ENCODE results near the gene PACRG.

Gene PACRG

DNA sequence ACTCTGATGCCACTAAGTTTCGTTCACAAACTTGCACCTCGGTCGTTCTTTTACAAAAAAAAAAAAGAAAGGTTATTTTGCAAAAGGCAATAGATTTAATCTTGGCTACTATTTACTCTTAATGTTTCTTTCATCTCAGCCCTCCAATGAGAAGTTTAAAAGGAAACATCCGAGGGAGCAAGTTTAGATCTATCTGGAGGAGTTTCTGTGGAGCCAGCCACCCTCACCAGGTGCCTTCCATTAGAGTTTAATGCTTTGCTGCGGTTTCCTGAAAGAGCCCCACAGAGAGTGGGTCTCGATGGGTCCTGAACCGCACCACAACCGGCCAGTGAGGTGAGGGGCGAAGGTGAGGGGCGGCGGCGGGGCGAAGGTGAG is 840 bp upstream of the PACRG start:
- no peaks in the 10 kb centered on the region for H3K9me3 Mint-ChIP-seq
- no peak for ATAC-seq
- H3K27ac Mint-ChIP-seq: peak overlapping the region; percentile 99
- peak in 1 of 2 donors; percentile 23 for DNase-seq
- H3K27me3 Mint-ChIP-seq: no peaks in the 10 kb centered on the region
- H3K4me1 Mint-ChIP-seq: peaks cover 17% of the 10 kb centered on the region
- peak overlapping the region; percentile 94 to 97 for H3K4me3 Mint-ChIP-seq

DNA sequence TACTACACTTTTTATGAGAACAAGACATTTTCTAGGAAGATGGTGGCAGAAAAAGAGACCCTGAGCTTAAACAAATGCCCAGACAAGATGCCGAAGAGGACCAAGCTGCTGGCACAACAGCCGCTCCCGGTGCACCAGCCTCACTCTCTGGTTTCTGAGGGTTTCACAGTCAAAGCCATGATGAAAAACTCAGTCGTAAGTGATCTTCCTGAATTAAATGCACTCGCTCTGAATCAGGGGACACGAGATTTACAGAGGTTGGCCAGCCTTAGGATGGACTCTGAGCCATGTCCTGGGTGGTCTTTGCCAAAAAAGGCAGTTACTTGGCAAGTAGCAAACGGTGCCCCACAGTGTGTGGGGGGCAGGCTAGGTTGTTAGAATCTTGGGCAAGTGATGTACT is 423 bp downstream of the PACRG start:
- no peak for DNase-seq
- no peak for ATAC-seq
- Mint-ChIP-seq H3K9me3 (no peaks in the 10 kb centered on the region), H3K4me1 (peaks cover 17% of the 10 kb centered on the region), H3K27ac (peak overlapping the region; percentile 89 to 93), H3K27me3 (no peaks in the 10 kb centered on the region), H3K4me3 (peak overlapping the region; percentile 72 to 94)

DNA sequence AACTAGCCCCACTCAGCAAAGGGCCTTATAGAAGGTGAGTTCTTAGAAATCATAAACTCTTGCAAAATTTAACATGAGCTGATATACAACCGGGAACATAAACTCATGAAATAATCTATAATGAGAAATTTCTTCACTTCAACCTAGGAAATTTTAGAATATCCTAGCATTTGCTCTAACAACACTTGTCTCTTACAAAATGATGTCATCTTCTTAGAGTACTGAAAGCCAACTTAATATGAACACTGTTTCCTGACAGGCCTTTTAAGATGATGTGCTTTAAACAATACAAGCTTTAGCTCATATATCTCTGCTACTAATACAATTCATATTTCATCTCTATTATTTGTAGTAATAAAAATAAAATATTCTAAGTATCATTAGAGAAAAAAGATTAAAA is 932 bp downstream of the PACRG start:
- H3K4me1 Mint-ChIP-seq: peaks cover 17% of the 10 kb centered on the region
- no peaks in the 10 kb centered on the region for H3K9me3 Mint-ChIP-seq
- peak overlapping the region in 1 of 2 donors; percentile 89 for H3K27ac Mint-ChIP-seq
- H3K4me3 Mint-ChIP-seq: no peak overlapping the region
- ATAC-seq: no peak
- H3K27me3 Mint-ChIP-seq: no peaks in the 10 kb centered on the region
- DNase-seq: no peak

DNA sequence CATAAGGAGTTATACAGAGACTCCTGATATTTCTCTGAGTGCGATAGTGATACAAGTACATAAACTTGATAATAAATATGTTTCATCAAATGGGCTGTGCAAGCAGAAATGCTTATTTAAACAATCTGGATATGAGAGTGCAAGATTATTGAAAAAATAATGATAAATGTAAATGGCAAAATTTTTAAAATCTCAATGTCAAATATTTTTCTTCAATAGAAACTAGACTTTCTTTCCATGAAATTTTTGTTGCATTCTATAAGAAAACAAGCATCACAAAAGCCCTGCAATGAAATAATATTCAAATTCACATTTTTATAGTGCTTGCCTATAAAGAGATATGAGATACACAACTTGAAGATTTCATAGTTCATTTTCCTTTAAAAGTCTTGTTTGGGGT is 2.7 kb downstream of the PACRG start:
- no peaks in the 10 kb centered on the region for H3K27me3 Mint-ChIP-seq
- no peak overlapping the region for H3K27ac Mint-ChIP-seq
- no peaks in the 10 kb centered on the region for H3K9me3 Mint-ChIP-seq
- DNase-seq (no peak), ATAC-seq (no peak)
- H3K4me3 Mint-ChIP-seq: no peak overlapping the region
- H3K4me1 Mint-ChIP-seq: peaks cover 17% of the 10 kb centered on the region

DNA sequence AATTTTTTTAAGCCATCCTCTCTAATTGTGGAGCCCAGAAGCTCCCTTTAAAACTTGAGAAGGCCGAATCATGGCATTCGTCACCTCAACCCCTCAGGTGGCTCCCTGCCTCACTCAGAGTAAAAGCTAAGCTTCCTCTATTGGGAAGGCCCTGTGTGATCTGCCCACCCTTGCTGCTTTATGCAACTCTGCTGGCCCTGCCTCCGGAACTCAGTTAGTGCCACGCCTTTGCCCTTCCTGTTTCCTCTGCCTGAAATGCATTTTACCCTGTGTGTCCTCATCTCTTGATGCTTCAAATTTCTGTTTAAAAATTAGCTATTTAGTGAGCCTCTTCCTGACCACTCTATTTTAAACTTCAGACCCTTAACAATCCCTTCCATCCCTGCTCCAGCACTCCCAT is 5.7 kb downstream of the PACRG start:
- H3K4me3 Mint-ChIP-seq: no peak overlapping the region
- peak overlapping the region in 1 of 2 donors; percentile 78 for H3K27ac Mint-ChIP-seq
- peaks cover under 1% of the 10 kb centered on the region for H3K4me1 Mint-ChIP-seq
- ATAC-seq (no peak), DNase-seq (no peak)
- no peaks in the 10 kb centered on the region for H3K9me3 Mint-ChIP-seq
- H3K27me3 Mint-ChIP-seq: no peaks in the 10 kb centered on the region

DNA sequence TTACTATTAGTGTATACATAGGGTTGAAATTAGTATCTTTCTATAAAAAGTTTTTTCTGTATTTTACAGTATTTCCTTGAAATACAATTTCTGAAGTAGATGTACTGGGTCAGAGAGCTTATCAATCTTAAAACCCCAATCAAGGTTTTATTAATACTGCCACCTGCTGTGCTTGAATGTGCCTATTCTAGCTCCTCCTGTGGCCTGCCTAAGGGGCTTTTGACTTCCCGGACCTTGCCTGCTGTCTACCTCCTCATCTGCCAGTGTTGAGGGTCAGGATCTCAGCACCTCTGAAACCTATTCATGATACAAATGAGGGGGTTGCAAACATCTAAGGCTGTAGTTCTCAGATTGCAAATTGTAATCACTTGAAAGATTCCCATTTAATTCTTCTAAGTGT is 9.2 kb downstream of the PACRG start:
- no peak for DNase-seq
- H3K27ac Mint-ChIP-seq: no peak overlapping the region
- H3K4me3 Mint-ChIP-seq: no peak overlapping the region

DNA sequence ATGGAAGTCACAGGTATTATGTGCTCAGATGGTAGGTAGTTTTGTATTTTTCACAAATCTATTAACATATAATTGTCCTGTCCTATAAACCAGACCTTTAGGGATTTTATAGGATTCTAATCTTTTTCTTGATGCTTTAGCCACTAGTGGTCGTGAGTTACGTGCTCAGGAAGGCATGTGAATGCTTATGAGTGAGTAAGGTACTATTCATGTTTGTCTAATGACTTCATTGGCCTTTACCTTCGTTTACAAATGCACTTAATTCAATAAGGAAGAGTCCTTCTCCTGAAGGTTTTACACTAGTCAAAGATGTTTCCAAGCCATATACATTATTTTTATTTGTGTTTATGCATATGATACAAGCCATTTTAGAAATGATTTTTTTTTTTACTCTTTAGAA is 23.0 kb downstream of the PACRG start:
- ATAC-seq: no peak
- Mint-ChIP-seq H3K27ac (no peak overlapping the region), H3K27me3 (no peaks in the 10 kb centered on the region), H3K4me3 (no peak overlapping the region), H3K4me1 (no peaks in the 10 kb centered on the region), H3K9me3 (no peaks in the 10 kb centered on the region)
- no peak for DNase-seq

More for the DNA sequence above, 9.2 kb downstream of the PACRG start:
- Mint-ChIP-seq H3K27me3 (no peaks in the 10 kb centered on the region), H3K4me1 (no peaks in the 10 kb centered on the region), H3K9me3 (peaks cover 0 to under 1% of the 10 kb centered on the region in 2 donors)
- ATAC-seq: no peak

DNA sequence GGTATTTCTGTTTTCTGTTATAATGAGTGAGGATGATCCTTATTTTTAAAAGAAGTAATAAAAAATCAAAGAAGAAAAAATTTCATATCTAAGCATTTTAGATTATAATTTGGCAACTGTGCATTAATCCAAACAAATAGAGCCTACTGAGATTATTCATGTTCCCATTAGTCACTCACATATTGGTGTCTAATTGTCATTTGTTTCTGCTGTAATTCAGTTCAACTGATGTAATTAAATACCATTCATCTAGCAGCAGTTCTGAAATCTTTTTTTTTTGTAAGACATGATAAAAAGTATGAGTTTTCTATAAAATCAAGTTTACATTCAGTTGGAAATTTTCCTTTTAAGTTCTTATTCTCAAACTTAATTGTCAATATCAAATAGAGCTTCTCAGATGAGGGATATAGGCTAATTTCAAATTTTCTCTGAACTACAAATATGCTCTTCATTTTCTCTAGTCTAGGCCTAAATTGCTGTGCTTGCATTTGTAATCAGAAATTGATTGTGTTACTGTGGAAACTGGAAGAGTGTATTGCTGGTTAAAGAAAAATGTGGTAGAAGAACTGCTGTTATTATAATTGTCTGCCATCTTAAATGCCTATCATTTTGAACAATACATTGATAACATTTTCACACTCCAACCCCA is 23.6 kb downstream of the PACRG start:
- Mint-ChIP-seq H3K27me3 (no peaks in the 10 kb centered on the region), H3K4me1 (no peaks in the 10 kb centered on the region), H3K9me3 (no peaks in the 10 kb centered on the region), H3K27ac (no peak overlapping the region), H3K4me3 (no peak overlapping the region)
- ATAC-seq (no peak), DNase-seq (no peak)

DNA sequence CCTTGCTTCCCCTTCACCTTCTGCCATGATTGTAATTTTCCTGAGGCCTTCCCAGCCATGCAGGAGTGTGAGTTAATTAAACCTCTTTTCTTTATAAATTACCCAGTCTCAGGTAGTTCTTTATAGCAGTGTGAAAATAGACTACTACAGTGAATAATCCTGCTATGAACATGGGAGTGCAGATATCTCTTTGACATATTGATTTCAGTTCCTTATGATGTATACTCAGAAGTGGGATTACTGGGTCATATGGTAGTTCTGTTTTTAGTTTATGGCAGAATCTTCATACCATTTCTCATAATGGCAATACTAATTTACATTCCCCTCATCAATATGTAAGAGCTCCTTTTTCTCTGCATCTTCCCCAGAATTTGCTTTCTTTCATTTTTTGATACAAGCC is 26.0 kb downstream of the PACRG start:
- DNase-seq: no peak
- Mint-ChIP-seq H3K9me3 (no peaks in the 10 kb centered on the region), H3K27me3 (no peaks in the 10 kb centered on the region), H3K4me3 (no peak overlapping the region), H3K4me1 (no peaks in the 10 kb centered on the region), H3K27ac (no peak overlapping the region)
- no peak for ATAC-seq

DNA sequence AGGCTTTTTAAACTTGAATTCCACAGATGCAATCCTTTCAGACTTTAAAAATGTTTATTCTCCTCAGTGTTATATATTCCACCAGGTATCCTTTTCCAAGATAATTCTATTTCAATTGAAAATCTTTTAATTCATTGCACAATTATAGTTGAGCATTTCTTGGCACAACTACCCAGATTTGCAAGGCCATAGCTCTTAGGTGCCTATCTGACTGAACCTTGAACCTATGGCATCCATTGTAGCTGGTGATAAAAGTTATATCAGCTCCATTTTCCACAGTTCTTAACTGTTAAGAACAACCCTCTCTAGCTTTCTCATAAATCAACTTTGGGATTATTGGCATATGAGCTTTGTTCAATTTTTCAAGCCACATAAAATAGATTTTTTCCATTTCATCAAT is 42.4 kb downstream of the PACRG start:
- Mint-ChIP-seq H3K27me3 (no peaks in the 10 kb centered on the region), H3K4me3 (no peak overlapping the region), H3K4me1 (no peaks in the 10 kb centered on the region), H3K27ac (no peak overlapping the region), H3K9me3 (peaks cover 0 to 5% of the 10 kb centered on the region in 2 donors)
- DNase-seq: no peak
- no peak for ATAC-seq

DNA sequence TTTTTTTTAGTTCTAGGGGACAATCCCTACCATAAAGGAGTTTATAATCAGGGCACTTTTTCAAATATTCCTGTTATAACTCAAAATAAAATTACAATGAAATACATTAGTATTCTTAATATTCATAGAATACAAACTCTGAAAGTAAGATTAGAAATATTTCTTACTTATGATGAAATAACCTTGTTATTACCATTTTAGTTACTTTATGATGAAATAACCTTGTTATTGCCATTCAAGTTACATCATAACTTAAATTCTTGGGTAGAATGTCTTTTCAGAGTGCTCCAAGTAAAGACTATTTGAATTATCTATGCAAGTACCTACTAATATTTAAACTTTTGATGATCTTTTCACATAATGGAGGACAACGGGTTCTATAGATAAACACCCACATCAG is 43.2 kb downstream of the PACRG start:
- Mint-ChIP-seq H3K9me3 (peaks cover 0 to 5% of the 10 kb centered on the region in 2 donors), H3K4me1 (no peaks in the 10 kb centered on the region), H3K4me3 (no peak overlapping the region), H3K27me3 (no peaks in the 10 kb centered on the region), H3K27ac (no peak overlapping the region)
- ATAC-seq: no peak
- no peak for DNase-seq

DNA sequence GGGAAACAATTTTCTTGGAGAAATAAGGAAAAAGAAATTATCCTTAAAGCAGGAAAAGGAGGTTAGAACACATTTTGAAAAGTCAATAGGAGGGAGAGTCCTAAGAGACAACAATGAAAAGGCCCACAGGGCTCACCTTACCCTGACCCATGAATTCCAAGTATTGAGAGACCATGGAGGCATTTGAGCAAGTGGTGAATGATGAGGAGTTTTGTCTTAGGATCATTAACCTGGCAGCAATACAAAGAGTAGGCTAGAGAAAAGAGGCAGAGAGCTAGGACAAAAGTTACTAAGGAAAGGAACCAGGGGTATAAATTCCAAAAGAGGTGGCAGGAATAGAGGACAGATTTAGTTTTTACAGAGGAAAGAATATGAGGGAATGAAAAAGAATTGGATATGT is 44.7 kb downstream of the PACRG start:
- H3K4me3 Mint-ChIP-seq: no peak overlapping the region
- H3K4me1 Mint-ChIP-seq: no peaks in the 10 kb centered on the region
- ATAC-seq (no peak), DNase-seq (no peak)
- H3K27me3 Mint-ChIP-seq: no peaks in the 10 kb centered on the region
- no peak overlapping the region for H3K27ac Mint-ChIP-seq
- H3K9me3 Mint-ChIP-seq: peaks cover 0 to 5% of the 10 kb centered on the region in 2 donors

DNA sequence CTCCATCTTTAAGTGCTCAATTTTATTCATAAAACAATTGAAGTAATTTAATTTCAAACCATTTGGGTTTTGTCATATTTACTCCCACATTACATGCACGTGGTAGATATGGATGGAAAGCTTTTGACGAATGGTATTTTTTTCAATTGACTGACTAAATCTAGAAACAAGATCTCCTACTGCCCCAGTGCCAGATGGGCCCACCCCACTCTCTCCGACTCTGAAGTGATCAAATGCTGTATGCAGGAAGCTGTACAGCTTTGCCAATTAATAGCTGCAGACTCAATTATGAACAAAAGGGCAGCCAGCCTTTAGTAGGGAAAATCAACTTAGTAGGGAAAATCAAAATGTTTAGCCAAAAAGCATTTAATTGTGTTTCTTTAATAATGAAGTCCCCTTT is 46.2 kb downstream of the PACRG start:
- DNase-seq (no peak), ATAC-seq (no peak)
- H3K4me3 Mint-ChIP-seq: no peak overlapping the region
- no peaks in the 10 kb centered on the region for H3K27me3 Mint-ChIP-seq
- peaks cover 3% of the 10 kb centered on the region in 2 donors for H3K9me3 Mint-ChIP-seq
- H3K27ac Mint-ChIP-seq: no peak overlapping the region
- H3K4me1 Mint-ChIP-seq: no peaks in the 10 kb centered on the region

DNA sequence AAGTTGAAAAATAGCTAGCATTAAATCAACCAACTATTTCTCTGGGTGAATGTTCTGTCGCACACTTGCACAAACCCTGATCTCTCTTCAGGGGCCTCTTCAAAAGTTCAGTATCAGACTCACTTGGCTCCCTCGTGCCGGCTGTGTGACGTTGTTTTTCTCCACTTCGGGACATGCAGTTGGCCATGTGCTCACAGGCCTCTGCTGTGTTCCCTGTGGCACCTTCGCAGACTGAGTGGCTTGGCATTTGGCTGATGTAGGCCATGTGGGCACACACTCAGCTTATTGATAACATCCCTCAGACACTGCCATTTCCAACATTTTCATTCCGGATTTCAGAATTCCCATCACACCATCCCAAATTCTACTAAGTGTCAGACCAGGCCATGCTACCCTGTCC is 49.3 kb downstream of the PACRG start:
- Mint-ChIP-seq H3K27ac (peak overlapping the region in 1 of 2 donors; percentile 14), H3K27me3 (no peaks in the 10 kb centered on the region), H3K9me3 (peaks cover 19 to 20% of the 10 kb centered on the region in 2 donors), H3K4me3 (no peak overlapping the region), H3K4me1 (no peaks in the 10 kb centered on the region)
- no peak for ATAC-seq
- no peak for DNase-seq

DNA sequence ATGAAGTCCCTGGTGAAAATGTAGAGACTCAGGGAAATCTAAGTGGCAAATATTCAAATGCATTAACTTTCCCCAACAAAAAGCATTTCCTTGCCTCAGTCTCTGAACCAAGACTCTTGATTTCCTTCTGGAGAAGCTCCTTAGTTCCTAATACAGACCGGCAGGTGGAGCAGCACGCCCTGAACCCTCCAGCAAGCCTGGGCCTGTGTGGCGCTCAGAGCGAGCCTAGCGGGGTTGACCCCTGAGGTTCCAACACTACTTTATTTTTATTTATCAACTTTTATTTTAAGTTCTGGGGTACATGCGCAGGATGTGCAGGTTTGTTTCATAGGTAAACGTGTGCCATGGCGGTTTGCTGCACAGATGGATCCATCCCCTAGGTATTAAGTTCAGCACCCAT is 50.8 kb downstream of the PACRG start:
- peaks cover 19 to 20% of the 10 kb centered on the region in 2 donors for H3K9me3 Mint-ChIP-seq
- H3K4me1 Mint-ChIP-seq: no peaks in the 10 kb centered on the region
- H3K4me3 Mint-ChIP-seq: no peak overlapping the region
- ATAC-seq (no peak), DNase-seq (no peak)
- H3K27me3 Mint-ChIP-seq: no peaks in the 10 kb centered on the region
- no peak overlapping the region for H3K27ac Mint-ChIP-seq

DNA sequence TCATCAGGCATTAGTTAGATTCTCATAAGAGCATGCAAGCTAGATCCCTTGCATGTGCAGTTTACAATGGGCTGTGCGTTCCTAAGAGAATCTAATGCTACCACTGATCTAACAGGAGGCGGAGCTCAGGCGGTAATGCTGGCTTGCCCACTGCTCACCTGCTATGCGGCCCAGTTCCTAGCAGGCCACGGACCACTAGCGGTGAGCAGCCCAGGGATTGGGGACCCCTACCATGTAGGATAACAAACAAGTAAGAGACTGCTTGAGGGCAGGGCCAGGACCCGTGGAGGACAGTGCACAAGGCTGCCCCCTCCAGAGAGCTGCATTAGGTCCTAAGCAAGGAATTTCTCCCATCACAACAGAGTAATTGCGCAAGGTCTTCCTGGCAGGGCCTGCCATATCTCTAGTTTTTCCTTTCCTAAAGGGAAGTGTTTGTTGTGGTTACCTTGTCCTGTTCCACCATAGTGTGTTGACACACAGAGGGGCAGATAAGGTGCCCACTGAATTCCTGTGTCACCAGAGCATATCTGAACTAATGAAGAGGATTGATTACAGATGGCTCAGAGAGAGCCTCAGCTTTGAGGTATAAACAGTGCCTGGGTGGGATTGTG is 58.0 kb downstream of the PACRG start:
- ATAC-seq: no peak
- H3K27ac Mint-ChIP-seq: no peak overlapping the region
- H3K9me3 Mint-ChIP-seq: peaks cover 3 to 11% of the 10 kb centered on the region in 2 donors
- H3K4me1 Mint-ChIP-seq: no peaks in the 10 kb centered on the region
- no peak overlapping the region for H3K4me3 Mint-ChIP-seq
- H3K27me3 Mint-ChIP-seq: no peaks in the 10 kb centered on the region
- no peak for DNase-seq

All from stimulated activated naive CD8-positive, alpha-beta T cell treated with anti-CD3 and anti-CD28 coated beads, Interleukin-15, amount 100 ng/mL, for 72 hours (primary cell).